Stimulated activated CD4-positive, alpha-beta T cell treated with anti-CD3 and anti-CD28 coated beads, Interleukin-12 subunit alpha, Interleukin-12 subunit beta, amount 100 ng/mL, for 48 hours (primary cell): Measurements from ENCODE around the gene LGR6.

Experiments used
- DNase-seq, 3 donors: peaks; one replicate each; pipeline ENCODE4 v3.0.0-alpha.2; 2020; ENCODE audit warnings: low read depth in 2 of 3, low spot score in 1 of 3

Gene LGR6

GRCh38 chr1:202197653-202198365 is 4.2 kb downstream of the LGR6 start:
- DNase-seq = no peak

DNA sequence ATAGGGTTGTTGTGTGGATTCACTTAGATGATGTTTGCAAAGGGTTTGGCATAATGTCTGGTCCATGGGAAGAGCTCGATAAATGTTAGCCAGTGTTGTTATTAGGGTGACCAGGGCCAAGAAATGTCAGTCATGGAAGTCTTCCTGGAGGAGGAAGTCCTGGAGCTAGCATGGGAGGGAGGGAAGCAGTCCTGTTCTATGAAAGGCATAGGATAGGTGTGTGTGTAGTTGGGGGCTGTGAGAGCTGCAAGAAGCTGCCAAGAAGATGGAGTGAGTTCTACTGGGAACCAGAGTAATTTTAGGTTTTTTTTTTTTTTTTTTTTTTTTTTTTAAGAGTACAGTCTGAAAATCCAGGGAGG is 4.7 kb downstream of the LGR6 start:
- DNase-seq = no peak

- no peak for DNase-seq
These were observed 5.7 kb downstream of the LGR6 start for GRCh38 chr1:202199040-202199889.

GRCh38 chr1:202200112-202200548 is 6.5 kb downstream of the LGR6 start:
- no peak for DNase-seq

GRCh38 chr1:202200669-202201068 is 7.1 kb downstream of the LGR6 start:
- no peak for DNase-seq

DNA sequence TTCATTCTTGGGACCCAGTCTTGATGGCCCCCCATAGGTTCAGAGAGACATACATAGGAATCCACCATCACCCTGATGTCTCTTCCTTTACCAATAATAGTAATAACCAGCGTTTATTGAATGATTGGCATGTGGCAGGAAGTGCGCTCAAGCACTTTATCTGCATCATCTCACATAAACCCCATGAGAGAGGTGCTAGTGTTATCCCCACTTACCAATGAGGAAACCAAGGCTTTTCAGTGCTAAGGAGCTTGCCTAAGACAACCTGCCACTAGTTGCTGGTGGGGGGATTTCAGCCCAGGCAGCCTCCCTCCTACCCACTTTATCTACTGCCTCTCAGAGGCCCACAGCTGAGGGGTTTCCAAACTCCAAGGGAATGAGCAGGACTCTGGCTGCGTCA is 7.7 kb downstream of the LGR6 start:
- no peak for DNase-seq

DNA sequence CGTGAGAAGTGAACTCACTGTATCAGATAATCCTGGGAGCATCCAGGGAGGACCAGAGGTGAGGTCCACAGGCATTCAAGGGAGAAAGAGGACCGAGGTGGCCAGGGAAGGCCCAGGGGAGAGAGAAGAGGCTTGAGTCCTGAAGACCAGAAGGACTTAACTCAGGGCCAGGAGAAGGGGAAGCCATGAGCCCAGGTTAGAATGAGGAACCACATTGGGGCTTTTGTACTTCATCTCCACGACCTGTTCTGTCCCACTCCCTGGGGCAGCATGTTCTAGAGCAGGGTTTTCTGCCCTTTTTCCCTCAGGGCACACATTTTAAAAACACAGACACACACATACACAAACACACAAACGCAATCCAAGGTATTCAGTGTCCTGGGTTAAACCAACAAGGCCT is 8.4 kb downstream of the LGR6 start:
- DNase-seq = no peak

- DNase-seq = no peak
These were observed 9.0 kb downstream of the LGR6 start for GRCh38 chr1:202202500-202203168.

DNA sequence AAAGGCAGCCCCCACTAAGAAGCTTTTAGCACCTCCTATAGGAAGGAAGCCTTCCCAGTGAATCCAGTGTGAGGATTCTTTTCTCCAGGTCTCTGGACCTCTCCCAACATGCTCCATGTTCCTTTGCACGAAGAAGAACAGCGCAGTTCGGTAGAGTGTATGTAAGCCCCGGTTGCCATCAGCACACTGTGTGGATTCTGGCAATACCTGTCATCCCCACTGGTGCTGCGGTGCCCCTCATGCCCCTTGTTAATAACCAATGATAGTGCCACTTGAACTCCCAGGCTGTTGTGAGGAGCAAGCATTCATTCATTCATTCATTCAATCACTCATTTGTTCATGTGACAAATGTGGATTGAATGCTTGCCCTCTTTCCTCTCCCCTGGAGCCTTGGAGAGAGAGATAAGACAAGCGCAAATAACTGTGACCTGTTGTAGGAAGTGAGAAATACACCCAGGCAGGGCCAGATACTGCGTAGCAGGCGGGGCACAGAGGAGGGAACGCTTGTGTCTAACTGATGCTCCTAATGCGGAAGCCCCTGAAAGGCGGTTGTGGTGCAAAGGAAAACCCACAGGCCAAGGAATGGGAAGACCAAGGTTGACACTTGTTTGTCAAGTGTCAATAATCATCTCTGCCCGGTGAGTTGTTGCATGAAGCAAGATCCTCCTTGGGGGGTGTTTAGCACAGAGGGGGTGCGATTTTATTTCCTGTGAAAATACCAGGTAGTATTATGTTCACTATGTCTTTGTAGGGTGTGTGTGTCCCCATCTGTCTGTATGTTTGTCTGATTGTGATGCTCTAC is 9.8 kb downstream of the LGR6 start:
- no peak for DNase-seq

- DNase-seq = no peak
These were observed 10.5 kb downstream of the LGR6 start for GRCh38 chr1:202204065-202204464.

DNA sequence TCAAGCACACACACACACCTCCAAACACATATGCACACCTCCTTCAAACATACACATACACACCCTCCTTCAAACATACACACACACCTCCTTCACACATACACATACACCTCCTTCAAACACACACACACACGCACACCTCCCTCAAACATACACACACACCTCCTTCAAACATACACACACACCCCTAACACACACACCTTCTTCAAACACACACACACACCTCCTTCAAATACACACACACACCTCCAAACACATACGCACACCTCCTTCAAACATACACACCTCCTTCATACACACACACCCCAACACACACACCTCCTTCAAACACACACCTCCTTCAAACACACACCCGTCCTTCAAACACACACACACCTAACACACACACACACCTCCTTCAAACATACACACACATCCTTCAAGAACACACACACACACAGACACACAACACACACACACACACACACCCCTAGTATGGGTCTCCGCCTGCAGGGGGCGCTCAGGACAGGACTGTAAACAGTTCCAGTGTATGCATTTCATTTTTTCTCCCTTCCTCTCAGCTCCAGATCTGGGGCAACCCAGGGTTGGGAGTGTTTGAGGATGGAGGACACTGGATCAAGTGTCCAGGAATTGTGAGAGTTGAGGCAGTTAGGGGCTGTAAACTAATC is 12.1 kb downstream of the LGR6 start:
- DNase-seq = no peak

GRCh38 chr1:202207292-202207691 is 13.7 kb downstream of the LGR6 start:
- no peak for DNase-seq

- DNase-seq = no peak
These were observed 14.8 kb downstream of the LGR6 start for GRCh38 chr1:202208351-202208857.

- DNase-seq = no peak
These were observed 16.8 kb downstream of the LGR6 start for GRCh38 chr1:202210385-202210784.

GRCh38 chr1:202210969-202211368 is 17.4 kb downstream of the LGR6 start:
- DNase-seq = no peak

- DNase-seq = no peak
These were observed 19.2 kb downstream of the LGR6 start for GRCh38 chr1:202212787-202213186.

DNA sequence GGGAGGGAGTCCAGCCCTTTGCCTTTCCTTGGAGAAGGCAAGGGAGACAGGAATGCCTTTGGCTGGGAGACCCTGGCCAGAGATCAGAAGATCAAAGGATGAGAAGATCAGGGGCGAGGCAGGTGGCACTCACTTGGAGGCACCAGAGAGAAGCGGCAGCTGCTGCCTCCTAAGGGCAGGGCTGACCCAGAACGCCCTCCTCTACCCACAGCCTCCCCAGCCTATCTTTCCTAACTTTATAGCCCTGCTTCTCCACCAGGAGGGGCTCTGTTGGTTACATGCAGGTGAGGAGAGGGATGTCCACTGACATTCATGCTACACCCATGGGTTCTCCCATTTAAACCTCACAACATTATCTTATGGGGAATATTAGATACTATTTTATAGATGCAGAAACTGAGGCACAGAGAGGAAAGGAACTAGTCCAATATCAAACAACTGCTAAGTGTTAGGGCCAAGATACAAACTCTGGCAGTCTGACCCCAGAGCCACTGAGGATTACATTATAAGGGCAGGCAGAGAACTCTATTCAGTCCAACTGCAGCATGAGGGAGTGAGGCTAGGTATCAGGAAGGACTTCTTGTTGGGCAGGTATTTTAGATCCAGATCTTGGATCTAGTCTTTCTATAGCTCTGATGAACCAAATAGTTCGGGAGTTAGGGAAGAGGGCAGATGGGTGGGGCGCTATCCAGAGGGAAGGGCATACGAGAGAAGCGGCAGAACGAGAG is 19.9 kb downstream of the LGR6 start:
- DNase-seq = no peak

GRCh38 chr1:202214089-202214843 is 20.7 kb downstream of the LGR6 start:
- no peak for DNase-seq

GRCh38 chr1:202215472-202216130 is 22.0 kb downstream of the LGR6 start:
- no peak for DNase-seq
